HL-60 (cell line): ENCODE results near the gene UIMC1.

Experiments used
- DNase-seq, 2 experiments: peaks; one replicate each; pipeline ENCODE4 v3.0.0-alpha.2; 2010 to 2020; ENCODE audit warnings: low read depth in 1 of 2, low spot score in 1 of 2
- H3K27ac ChIP-seq: fragments of 250-450 bp; sonication (Bioruptor Pico); replicated peaks from 2 replicates; pipeline ENCODE4 v1.5.1; 2020; ENCODE audit warnings: mild to moderate bottlenecking, moderate library complexity
- H3K27me3 ChIP-seq: fragments of 250-450 bp; sonication (Bioruptor Pico); 2 replicates; pipeline ENCODE4 v1.5.1; 2021; ENCODE audit warnings: mild to moderate bottlenecking, moderate library complexity; ENCODE audit not compliant: insufficient read depth, poor library complexity, severe bottlenecking
- H3K4me3 ChIP-seq: replicated peaks from 2 replicates; pipeline ENCODE4 v1.5.1; 2011; ENCODE audit warnings: mild to moderate bottlenecking, control low read depth, low read length; ENCODE audit not compliant: insufficient read depth
- CTCF ChIP-seq: IDR thresholded peaks from one replicate; pipeline ENCODE4 v1.5.1; 2011; ENCODE audit warnings: low read length, control low read depth, inconsistent platforms; ENCODE audit not compliant: insufficient read depth
- GABPA ChIP-seq: IDR thresholded peaks from 2 replicates; pipeline ENCODE4 v1.6.1; 2012; ENCODE audit warnings: low read depth
- POLR2AphosphoS5 ChIP-seq: IDR thresholded peaks from 2 replicates; pipeline ENCODE4 v1.6.1; 2012; ENCODE audit warnings: low read depth
- REST ChIP-seq: IDR thresholded peaks from 2 replicates; pipeline ENCODE4 v1.6.1; 2012; ENCODE audit warnings: low read depth; ENCODE audit not compliant: insufficient replicate concordance
- SPI1 ChIP-seq: IDR thresholded peaks from 2 replicates; pipeline ENCODE4 v1.6.1; 2012; ENCODE audit warnings: low read depth, mild to moderate bottlenecking, borderline replicate concordance

UIMC1 gene

GRCh38 chr5:176868126-176868525, 138.5 kb downstream of the UIMC1 start:
- TF ChIP-seq REST, result no peak
- TF ChIP-seq SPI1, result no peak
- no peak for TF ChIP-seq GABPA
- no peak for TF ChIP-seq POLR2AphosphoS5
- no peak for TF ChIP-seq CTCF
- Histone ChIP-seq H3K4me3 (no peak overlapping the region), H3K27me3 (peaks cover 16% of the 10 kb centered on the region), H3K27ac (no peak overlapping the region)
- DNase-seq, result no peak

- H3K27me3 ChIP-seq, result peaks cover 28% of the 10 kb centered on the region
- H3K27ac ChIP-seq, result no peak overlapping the region
- DNase-seq, result no peak
- TF ChIP-seq GABPA, result no peak
- no peak for TF ChIP-seq CTCF
- no peak for TF ChIP-seq REST
- no peak for TF ChIP-seq SPI1
- TF ChIP-seq POLR2AphosphoS5, result no peak
- H3K4me3 ChIP-seq, result no peak overlapping the region
Observed at GRCh38 chr5:176866707-176867310, 139.8 kb downstream of the UIMC1 start.

- H3K27me3 ChIP-seq, result peaks cover 28% of the 10 kb centered on the region
- H3K27ac ChIP-seq, result no peak overlapping the region
- no peak overlapping the region for H3K4me3 ChIP-seq
- TF ChIP-seq SPI1, result no peak
- TF ChIP-seq CTCF, result no peak
- no peak for TF ChIP-seq REST
- no peak for DNase-seq
Observed at GRCh38 chr5:176865964-176866363, 140.6 kb downstream of the UIMC1 start.
